BE2C (cell line): ENCODE measurements around the gene SLC25A44.
A peak's percentile ranks its signal among the peaks of the same experiment; 100 is the strongest.

ENCODE experiments used
- DNase-seq: peaks from one replicate; pipeline ENCODE4 v3.0.0-alpha.2; 2020
- H3K27me3 ChIP-seq: fragments of 250-450 bp; sonication (Bioruptor Pico); 2 replicates; pipeline ENCODE4 v1.5.1; 2020; ENCODE audit warnings: mild to moderate bottlenecking
- H3K36me3 ChIP-seq: fragments of 250-450 bp; sonication (Bioruptor Pico); 2 replicates; pipeline ENCODE4 v1.5.1; 2020; ENCODE audit warnings: mild to moderate bottlenecking
- H3K4me1 ChIP-seq: fragments of 250-450 bp; sonication (Bioruptor Pico); 2 replicates; pipeline ENCODE4 v1.5.1; 2020
- H3K4me3 ChIP-seq: 2 replicates; pipeline ENCODE4 v1.5.1; 2011; ENCODE audit warnings: low read depth, low read length
- H3K9me3 ChIP-seq: fragments of 250-450 bp; sonication (Bioruptor Pico); 2 replicates; pipeline ENCODE4 v1.5.1; 2020
- TF ChIP-seq, protein P1 (sequence below): IDR thresholded peaks from 2 replicates; pipeline ENCODE4 v1.5.1; 2012; ENCODE audit warnings: mild to moderate bottlenecking, low read depth, low read length

SLC25A44 gene

GRCh38 chr1:156248323-156248683 lies 54.4 kb downstream of the SLC25A44 start:
- Histone ChIP-seq H3K4me3 (no peak overlapping the region), H3K36me3 (peaks cover 48% of the 10 kb centered on the region), H3K27me3 (no peaks in the 10 kb centered on the region), H3K4me1 (peaks cover 61% of the 10 kb centered on the region), H3K9me3 (no peaks in the 10 kb centered on the region)
- TF ChIP-seq, protein P1, sequence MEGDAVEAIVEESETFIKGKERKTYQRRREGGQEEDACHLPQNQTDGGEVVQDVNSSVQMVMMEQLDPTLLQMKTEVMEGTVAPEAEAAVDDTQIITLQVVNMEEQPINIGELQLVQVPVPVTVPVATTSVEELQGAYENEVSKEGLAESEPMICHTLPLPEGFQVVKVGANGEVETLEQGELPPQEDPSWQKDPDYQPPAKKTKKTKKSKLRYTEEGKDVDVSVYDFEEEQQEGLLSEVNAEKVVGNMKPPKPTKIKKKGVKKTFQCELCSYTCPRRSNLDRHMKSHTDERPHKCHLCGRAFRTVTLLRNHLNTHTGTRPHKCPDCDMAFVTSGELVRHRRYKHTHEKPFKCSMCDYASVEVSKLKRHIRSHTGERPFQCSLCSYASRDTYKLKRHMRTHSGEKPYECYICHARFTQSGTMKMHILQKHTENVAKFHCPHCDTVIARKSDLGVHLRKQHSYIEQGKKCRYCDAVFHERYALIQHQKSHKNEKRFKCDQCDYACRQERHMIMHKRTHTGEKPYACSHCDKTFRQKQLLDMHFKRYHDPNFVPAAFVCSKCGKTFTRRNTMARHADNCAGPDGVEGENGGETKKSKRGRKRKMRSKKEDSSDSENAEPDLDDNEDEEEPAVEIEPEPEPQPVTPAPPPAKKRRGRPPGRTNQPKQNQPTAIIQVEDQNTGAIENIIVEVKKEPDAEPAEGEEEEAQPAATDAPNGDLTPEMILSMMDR = no peak
- no peak for DNase-seq

GRCh38 chr1:156249593-156249992 lies 55.7 kb downstream of the SLC25A44 start:
- no peaks in the 10 kb centered on the region for H3K9me3 ChIP-seq
- no peak overlapping the region for H3K4me3 ChIP-seq
- TF ChIP-seq, protein P1 = no peak
- peaks cover 61% of the 10 kb centered on the region for H3K36me3 ChIP-seq
- DNase-seq = no peak
- no peaks in the 10 kb centered on the region for H3K27me3 ChIP-seq
- peaks cover 72% of the 10 kb centered on the region for H3K4me1 ChIP-seq

- H3K36me3 ChIP-seq = peaks cover 73% of the 10 kb centered on the region
- H3K4me1 ChIP-seq = peaks cover 69% of the 10 kb centered on the region
- no peaks in the 10 kb centered on the region for H3K9me3 ChIP-seq
- peak; percentile 95 for DNase-seq
- H3K27me3 ChIP-seq = no peaks in the 10 kb centered on the region
- H3K4me3 ChIP-seq = no peak overlapping the region
- TF ChIP-seq, protein P1 = no peak
Measured at GRCh38 chr1:156251527-156251926, 57.6 kb downstream of the SLC25A44 start.

DNA sequence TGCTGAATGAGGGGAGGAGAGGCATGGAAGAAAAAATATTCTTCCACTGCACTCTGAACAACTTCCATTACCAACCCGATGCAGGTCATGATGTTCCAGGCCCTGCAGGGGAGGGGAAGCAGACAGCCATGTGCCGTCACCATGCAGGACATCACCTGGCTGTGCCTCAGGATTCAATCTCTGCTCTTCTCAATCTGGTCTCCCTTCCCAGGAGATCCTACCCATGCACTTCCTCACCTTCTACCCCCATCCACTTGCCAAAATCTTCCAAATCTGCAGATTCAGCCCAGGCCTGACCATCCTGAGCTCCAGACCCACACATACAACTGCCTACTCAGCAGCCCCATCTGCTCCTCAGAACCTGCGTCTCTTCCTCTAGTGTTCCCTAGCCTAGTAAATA lies 59.7 kb downstream of the SLC25A44 start:
- H3K27me3 ChIP-seq = no peaks in the 10 kb centered on the region
- TF ChIP-seq, protein P1 = no peak
- H3K4me1 ChIP-seq = peaks cover 69% of the 10 kb centered on the region
- no peak for DNase-seq
- peaks cover 87% of the 10 kb centered on the region for H3K36me3 ChIP-seq
- H3K9me3 ChIP-seq = no peaks in the 10 kb centered on the region
- no peak overlapping the region for H3K4me3 ChIP-seq

DNA sequence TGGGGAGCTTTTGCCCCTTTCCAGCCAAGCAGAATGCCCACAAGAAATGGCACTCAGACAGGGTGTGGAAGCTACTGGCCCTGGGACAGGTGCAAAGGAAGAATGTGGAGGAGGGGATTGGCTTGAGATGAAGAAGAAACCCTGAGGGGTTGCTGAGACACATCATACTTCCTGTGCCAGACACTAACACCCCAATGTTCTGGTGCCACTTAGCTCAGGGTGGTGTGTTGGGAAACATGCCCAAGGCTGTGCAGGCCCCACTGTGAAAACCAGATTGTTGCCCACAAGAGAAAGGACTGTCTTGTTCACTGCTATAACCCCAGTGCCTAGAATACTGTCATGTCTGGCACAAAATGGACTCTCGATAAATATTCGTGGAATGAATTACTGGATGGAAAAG lies 63.8 kb downstream of the SLC25A44 start:
- Histone ChIP-seq H3K27me3 (no peaks in the 10 kb centered on the region), H3K4me1 (peaks cover 39% of the 10 kb centered on the region), H3K9me3 (no peaks in the 10 kb centered on the region), H3K36me3 (peaks cover 89% of the 10 kb centered on the region), H3K4me3 (no peak overlapping the region)
- TF ChIP-seq, protein P1 = no peak
- peak; percentile 21 for DNase-seq

DNA sequence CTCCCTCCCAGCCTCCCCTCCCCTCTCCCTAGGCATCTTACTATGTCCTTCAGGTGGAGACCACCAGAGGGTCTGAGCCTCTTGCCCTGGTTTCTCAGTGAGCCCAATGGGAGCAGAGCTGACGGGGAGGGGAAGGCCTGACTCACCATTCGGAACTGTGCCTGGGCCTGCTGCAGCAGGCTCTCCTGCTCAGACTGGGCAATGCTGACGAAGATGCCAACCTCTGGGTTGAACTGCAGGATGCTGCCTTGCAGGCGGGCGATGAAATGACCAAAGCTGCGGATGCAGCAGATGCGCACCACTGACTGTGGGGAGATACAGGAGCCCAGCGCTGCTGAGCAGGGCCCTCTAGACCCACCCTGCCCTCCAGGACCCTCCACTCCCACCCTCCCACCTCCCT lies 65.0 kb downstream of the SLC25A44 start:
- DNase-seq = no peak
- H3K36me3 ChIP-seq = peaks cover 89% of the 10 kb centered on the region
- peaks cover 28% of the 10 kb centered on the region for H3K4me1 ChIP-seq
- TF ChIP-seq, protein P1 = no peak
- H3K9me3 ChIP-seq = no peaks in the 10 kb centered on the region
- no peak overlapping the region for H3K4me3 ChIP-seq
- H3K27me3 ChIP-seq = no peaks in the 10 kb centered on the region
